ENCODE data around the gene NADK2.
"Not testable (repeated sequence)": the region's sequence is repeated elsewhere in the genome, so short reads cannot be mapped to it uniquely, and the experiment has no call there.

The NADK2 gene

GRCh38 chr5:36241631-36242533 is at the start of gene NADK2:
NADK2 (minus strand) TSS chr5:36241925; CDS start chr5:36241798, 127 bp downstream.
- ATAC-seq: peak; percentile 91
- DNase-seq: peak; percentile 92

DNA sequence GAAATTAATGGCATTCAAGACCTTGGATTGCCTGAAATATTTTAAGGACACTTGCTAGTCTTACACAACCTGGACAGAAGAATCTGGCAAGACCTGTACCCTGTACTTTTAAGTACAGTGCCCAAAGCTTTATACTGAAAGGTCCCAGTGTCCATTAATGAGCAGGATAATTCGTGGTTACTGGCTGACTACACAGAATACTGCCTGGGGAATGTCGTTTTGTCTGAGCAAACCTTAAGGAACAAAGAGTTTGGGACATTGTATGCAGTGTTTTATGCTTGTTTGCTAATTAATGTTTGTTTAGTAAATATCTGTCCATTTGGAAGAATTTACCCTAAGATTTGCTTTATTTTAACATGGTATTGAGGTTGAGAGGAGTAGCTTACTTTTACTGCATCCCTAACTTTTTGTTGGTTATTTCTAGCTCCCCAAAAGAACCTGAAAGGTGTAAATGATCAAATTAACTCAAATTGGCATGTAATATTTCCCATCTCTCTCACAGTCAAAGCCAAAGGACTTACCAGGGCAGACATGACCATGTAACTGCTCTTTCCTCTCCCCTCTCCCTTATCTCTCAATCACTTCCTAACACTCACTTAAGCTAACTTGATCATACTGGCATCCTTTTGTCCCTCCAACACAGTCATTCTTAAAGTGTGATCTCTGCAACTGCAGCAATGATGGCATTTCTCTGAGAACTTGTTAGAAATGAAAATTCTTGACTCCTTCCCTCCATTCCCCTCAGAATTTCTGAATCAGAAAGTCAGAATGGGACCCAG is 44.3 kb upstream of the NADK2 start:
- DNase-seq (no peak), ATAC-seq (no peak)

DNA sequence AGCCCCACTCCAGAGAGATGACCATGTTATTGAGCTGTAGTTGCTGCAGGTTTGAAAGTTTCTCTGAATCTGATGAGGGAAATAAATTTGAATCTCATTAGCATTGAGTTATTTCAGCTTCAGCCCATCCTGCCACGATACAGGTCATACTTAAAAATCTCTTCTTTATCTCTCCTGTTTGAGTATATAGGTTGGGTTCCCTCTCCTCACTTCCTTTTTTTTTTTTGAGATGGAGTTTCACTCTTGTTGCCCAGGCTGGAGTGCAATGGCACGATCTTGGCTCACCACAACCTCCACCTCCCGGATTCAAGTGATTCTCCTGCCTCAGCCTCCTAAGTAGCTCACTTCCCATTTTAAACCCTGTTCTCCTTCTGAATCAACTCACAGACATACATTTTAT is 42.0 kb upstream of the NADK2 start:
- ATAC-seq, DNase-seq: not testable (repeated sequence)

- DNase-seq (no peak), ATAC-seq (no peak)
These were observed 39.9 kb upstream of the NADK2 start for GRCh38 chr5:36281626-36282025.

GRCh38 chr5:36279054-36279698 is 37.5 kb upstream of the NADK2 start:
- ATAC-seq: no peak

DNA sequence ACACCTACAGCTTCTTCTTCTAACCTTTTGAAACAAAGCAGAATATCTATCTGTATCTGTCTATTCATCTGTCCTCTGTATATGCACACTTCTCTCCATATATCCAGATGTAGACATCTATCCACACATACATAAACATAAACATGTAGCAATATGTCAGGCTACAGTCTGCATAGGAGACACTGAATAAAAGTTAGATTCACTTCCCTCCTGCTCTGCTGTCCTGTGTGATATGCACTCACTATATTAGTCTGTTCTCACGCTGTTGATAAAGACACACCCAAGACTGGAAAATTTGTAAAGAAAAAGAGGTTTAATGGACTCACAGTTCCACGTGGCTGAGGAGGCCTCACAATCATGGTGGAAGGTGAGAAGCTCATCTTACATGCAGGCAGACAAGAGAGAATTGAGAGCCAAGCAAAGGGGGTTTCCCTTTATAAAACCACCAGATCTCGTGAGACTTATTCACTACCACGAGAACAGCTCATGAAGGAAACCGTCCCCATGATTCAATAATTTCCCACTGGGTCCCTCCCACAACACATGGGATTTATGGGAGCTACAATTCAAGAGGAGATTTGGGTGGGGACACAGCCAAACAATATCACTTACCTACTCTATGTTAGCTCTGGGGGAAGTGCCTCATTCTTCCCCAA is 35.9 kb upstream of the NADK2 start:
- ATAC-seq: peak; percentile 28
- DNase-seq: no peak

More at GRCh38 chr5:36279054-36279698, 37.5 kb upstream of the NADK2 start:
- DNase-seq: no peak

DNA sequence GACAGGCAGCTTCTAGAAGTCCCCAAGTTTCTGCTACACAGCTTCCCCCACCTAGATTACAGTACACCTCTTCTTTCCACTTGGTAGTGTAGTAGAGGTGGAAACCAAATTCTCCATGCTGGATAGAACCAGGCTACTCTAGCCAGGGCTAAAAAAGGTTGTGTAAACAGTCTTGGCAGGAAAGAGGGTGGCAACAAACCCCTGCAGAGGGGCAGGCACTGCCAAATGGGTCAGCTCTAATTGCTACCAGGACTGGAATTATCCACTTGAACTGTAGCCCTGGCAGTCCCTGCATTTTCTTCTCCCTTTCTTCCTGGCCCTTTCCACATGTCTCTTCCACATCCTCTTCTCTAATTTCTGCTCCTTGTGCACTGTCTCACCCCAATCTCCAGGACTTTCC is 35.1 kb upstream of the NADK2 start:
- ATAC-seq (no peak), DNase-seq (no peak)

DNA sequence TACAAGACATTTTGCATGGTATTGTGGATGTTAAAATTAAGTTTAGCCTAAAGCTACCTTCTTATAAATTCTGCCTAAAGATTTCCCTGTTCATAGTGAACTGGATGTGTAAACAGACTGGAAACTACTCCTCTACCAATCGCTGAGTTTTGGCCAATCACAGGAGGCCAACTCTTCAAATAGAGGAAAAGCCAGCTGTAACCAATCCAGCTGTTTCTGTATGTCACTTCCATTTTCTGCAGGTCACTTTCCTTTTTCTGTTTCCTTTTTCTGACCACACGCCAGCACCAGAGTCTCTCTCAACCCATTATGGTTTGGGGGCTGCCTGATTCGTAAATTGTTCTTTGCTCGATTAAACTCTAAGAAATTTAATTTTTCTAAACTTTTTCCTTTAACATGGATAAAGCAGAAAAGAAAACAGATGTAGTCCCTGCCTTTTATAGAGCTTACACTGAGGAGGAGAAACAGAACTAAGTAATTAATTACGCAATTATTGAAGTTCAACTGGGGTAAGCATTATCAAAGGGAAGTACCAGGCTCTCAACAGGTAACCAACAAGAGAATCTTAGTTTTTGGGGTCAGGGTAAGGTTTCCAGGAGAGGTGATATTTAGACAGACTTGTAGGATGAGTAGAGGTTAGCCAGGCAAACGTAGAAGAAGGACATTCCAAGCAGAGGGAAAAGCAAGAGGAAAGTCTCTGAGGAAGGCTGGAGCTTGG is 32.2 kb upstream of the NADK2 start:
- no peak for ATAC-seq
- DNase-seq: no peak

DNA sequence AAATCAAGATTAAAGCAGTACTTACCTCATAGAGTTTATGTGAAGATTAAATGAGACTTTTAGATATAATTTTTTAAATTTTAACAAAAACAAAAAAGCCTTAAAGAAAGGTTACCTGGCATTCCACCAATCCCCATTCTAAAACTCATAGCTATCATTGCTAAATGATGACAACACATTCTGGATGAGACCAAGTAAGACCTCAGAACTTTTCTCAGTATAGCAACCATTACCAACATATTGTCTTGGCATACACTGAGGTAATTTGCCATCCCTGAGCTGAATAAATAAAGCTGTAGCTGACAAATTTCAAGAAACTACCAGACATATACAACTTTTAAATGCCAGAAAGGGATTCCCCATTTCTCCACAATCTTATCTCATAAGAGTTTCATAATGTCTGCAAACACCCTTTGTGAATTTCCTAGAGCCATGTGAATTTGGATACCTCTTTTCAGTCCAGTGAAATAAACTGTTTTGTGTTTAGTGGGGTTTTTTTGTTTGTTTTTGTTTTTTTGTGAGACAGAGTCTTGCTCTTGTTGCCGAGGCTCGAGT is 30.5 kb upstream of the NADK2 start:
- DNase-seq: no peak
- no peak for ATAC-seq

DNA sequence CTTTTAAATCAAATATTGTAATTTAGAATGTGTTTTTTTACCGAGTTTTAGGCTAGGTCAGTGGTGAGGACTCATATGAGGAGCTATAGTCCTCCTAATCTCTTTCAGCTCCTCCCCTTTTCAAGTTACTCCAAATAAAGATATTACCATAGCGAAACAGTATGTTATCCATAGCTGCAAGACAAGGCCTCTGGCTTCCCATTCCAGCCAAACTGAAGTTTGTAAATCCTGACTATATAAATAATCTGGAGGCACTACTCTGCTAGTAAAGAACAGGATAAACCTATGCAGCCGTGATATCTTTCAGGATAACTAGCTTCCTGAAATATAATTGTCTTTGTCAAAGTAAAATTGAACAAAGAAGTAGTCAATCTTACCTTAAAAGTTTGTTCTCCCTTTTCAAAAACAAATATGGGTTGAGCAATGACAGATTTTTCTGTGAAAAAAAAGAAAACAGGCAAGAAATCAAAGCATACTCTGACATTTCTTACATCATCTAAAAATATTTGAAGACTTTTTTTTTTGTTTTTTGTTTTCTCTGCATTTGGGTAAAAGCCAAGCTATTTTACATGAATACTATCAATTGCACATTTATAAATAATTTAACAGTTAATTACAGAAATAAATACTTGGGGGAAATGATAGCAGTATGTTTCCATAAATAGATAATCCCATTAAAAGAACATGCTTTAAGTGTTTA is 29.3 kb upstream of the NADK2 start:
- ATAC-seq: no peak
- no peak for DNase-seq

DNA sequence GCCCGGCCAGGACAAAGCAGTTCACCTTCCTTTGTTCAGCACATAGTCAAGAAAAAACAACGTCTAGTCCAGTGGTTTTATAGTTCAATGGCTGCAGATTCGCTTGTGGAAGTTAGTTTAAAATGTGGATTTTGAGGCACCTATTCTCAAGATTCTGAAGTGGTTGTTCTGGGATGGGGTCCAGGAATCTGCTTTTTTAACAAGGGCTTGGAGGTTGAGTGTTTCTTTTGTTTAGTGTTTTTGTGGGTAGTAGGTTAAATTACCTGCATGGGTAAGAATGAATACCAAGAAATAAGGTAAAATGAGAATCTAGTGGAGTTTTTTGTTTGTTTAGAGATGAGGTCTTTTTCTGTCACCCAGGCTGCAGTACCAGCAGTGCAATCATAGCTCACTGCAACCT is 28.4 kb upstream of the NADK2 start:
- DNase-seq: no peak

GRCh38 chr5:36269478-36269877 is 27.8 kb upstream of the NADK2 start:
- ATAC-seq (no peak), DNase-seq (no peak)

More for the DNA sequence above, 28.4 kb upstream of the NADK2 start:
- ATAC-seq: no peak

GRCh38 chr5:36267905-36268304 is 26.2 kb upstream of the NADK2 start:
- DNase-seq (no peak), ATAC-seq (no peak)

DNA sequence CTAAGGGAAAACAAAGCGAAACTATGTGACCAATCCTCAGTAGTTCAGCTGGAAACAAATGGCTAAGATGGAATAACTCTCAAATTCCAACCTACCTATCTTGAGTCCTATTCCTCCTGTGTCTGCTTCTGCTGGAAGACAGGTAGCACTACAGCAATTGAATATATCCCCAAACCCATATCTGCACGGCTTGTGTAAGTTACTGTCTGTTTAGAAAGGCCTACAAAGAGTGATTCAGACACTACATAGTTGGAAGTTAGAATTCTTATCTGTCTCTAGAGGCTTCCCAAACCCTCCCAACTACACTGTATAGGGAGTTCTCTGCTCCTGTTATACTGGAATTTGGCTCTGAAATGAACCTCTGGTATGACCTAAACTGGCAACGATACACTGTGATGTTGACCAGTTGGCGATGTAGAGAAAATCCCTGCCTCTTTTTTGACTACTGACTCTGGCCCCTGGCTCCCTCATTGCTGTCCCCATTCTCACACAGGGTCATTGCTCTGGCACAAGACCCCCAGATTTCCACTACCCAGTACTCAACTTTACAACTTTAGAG is 22.6 kb upstream of the NADK2 start:
- no peak for ATAC-seq
- DNase-seq: no peak

- ATAC-seq (no peak), DNase-seq (no peak)
These were observed 19.5 kb upstream of the NADK2 start for GRCh38 chr5:36261186-36261585.

GRCh38 chr5:36253575-36253974 is 11.8 kb upstream of the NADK2 start:
- no peak for DNase-seq
- no peak for ATAC-seq

DNA sequence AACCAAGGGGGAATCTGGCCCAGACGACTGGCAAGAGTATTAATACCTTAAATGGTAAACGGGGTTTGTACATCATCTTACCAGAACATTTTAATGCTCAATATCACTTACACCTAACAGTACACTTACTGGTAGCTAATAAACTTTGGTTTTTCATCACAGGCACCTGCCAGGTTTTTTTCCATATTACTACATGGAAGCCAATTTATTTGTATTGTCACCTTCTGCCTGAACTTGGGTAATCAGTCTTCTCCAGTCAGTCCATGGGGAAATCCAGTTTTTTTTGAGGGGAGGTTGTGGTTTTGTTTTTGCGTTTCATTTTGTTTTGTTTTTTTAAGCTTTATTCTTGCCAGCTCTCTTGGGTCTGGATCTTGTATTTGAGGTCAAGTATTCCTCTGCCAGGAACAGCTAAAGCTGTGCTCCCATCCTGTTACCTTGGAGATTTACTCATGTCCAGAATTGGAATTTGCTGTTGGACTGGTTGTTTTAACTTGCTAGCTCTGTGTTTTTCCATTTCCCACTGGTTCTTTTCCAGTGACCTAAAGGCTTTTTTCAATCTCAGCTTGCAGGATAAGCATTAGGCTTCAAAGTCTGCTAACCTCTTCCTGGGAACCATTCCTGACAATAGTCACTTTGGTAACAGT is 11.1 kb upstream of the NADK2 start:
- ATAC-seq: no peak

GRCh38 chr5:36251218-36251617 is 9.5 kb upstream of the NADK2 start:
- ATAC-seq: no peak
- DNase-seq: no peak

More for the DNA sequence above, 11.1 kb upstream of the NADK2 start:
- no peak for DNase-seq

- no peak for DNase-seq
- no peak for ATAC-seq
These were observed 8.7 kb upstream of the NADK2 start for GRCh38 chr5:36250427-36250826.
